Forelimb muscle (tissue), 1 donor: ENCODE results near the gene RAB8A. TPM values are rescaled to one million over a fixed set of nuclear protein-coding genes. Genes with fewer than 3 reads are reported as not detected.
"Not testable (repeated sequence)": the region's sequence is repeated elsewhere in the genome, so short reads cannot be mapped to it uniquely, and the experiment has no call there.

ENCODE experiments used
- DNase-seq: peaks from one replicate; pipeline ENCODE4 v3.0.0-alpha.2; 2013; ENCODE audit warnings: low read depth
- polyA plus RNA-seq: library from polyadenylated mRNA; unstranded; fragments of 120-200 nt; gene quantifications from one replicate; pipeline ENCODE4 v1.2.1, GENCODE V29; 2013; ENCODE audit not compliant: insufficient read length

The RAB8A gene
- polyA plus RNA-seq, 1 donor, result 30.4 TPM

DNA sequence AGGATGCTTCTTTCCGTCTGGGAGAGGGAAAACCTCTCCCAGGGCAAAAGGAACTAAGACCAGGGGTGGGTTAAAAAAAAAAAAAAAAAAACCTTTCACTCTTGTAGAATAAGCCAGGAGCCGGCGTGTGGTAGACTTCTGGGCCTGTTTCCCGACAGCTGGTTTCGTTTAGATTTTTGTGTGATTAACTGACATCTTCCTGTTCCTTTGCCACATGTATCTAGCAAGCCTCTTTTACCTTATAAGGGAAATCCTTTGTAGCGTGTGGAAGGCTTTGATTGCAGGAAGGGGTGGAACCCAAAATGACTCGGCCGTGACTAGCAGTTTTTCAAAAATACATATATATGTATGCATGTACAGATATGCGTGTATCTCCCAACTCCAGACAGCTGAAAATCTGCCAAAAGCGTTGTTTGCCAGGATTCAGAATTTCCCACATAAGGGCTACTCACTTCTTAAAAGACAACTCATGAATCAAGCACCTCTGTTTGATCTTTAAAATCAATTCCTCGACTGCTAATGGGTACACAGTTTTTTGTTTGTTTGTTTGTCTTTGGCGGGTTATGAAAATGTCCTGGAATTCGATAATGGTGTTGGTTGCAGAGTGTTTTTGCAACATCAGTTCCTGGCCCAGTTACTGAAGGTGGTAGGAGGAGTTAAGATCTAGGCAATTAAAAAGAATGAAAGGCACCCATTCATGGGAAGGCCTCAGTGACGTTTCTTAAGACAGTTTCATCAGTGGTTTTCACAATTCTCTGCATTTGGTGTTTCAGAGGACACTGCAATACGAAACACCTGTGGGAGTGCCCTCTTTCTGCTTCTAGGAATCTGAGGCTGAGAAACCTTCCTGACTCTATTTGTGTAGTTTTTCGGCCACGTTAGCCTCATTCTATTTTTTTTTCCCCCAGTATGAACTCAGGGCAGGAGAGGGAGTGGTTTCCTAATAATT lies 32.7 kb upstream of the RAB8A start:
- peak; percentile 91 for DNase-seq

DNA sequence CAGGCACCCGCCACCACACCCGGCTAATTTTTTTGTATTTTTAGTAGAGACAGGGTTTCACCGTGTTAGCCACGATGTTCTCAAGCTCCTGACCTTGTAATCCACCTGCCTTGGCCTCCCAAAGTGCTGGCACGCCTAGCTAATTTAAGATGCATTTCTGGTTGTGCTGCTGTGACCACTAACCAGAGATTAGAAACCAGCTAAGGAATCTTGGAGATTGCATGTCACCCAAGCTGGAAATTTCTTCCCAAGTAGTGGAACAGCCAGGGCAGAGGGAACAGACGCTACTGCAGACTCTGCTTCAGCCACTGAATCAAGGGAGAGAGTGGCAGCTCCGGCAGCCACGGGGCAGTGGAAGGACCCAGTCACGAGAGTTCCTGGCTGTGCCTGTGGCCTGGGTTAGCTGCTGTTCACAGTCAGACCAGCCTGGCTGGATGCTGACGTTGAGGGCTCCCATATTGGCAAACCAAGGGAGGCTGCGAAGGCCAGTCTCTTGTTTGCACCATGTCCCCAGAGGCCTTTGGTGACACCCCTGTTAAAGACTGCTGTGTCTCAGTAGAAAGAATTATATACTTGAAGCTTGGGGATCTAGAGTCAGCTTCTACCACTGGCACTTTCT lies 27.5 kb upstream of the RAB8A start:
- DNase-seq, result no peak

DNA sequence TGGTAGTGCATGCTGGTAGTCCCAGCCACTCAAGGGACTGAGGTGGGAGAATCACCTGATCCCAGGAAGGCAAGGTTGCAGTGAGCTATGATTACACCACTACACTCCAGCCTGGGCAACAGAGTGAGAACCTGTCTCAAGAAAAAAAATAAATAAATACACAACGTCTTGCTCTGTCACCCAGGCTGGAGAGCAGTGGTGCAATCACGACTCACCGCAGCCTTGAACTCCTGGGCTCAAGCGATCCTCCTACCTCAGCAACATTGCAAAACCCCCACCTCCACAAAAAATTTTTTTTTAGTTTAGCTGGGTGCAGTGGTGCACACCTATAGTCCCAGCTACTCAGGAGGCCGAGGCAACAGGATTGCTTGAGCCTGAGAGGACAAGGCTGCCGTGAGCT lies 26.6 kb upstream of the RAB8A start:
- no peak for DNase-seq

DNA sequence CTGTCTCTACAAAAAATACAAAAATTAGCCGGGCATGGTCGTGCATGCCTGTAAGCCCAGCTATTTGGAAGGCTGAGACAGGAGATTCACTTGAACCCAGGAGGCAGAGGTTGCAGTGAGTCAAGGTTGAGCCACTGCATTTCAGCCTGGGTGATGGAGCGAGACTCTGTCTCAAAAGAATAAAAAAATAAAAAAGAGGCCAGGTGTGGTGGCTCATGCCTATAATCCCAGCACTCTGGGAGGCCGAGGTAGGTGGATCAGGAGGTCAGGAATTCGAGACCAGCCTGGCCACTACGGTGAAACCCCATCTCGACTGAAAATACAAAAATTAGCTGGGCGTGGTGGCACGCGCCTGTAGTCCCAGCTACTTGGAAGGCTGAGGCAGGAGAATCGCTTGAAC lies 24.3 kb upstream of the RAB8A start:
- not testable (repeated sequence) for DNase-seq

DNA sequence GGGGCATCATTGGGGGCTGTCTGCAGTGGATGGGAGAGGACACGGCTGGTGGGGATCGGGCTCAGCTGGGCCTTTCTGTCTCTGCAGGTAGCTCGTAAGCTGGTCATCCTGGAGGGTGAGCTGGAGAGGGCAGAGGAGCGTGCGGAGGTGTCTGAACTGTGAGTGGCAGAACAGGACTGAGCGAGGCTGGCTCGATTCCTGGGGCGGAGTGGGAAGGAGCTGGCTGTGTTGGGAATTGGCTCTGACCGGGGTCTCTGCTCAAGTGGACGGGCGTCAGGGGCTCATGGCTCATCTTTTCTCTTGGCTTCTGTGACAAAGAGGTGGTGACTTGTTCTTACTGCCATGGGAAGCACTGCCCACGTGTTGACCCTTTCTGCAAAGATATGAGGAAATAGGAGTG lies 23.7 kb upstream of the RAB8A start:
- no peak for DNase-seq

DNA sequence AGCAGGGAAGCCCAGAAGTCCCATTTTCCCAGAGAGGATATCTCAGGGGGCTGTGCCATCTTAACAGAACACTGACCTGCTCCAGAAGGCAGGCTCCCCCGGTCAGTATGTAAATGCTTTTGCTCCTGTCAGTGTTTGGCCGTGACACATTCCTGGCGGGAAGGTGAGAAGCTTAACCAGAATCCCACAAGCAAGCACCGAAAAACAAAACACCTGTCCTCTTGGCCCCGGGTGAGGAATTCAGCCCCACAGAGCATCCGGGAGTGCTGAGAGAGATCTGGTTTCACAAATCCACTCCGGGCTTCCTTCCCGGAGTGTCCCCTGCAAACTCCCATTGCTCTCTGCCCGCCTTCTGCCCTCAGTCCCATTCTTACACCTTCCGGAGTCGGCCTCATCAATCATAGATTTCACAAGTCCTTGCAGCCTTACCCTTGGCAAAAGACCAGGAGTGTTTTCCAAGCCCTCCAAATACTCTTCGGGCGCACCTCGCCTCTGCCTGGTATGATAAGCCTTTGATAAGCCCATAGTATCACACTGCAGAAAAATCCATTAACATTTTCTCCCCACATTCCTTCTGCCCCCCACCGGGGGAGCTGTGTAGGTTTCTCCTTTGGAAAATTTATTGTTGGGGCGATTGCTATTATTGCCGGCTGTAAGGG lies 23.2 kb upstream of the RAB8A start:
- no peak for DNase-seq

DNA sequence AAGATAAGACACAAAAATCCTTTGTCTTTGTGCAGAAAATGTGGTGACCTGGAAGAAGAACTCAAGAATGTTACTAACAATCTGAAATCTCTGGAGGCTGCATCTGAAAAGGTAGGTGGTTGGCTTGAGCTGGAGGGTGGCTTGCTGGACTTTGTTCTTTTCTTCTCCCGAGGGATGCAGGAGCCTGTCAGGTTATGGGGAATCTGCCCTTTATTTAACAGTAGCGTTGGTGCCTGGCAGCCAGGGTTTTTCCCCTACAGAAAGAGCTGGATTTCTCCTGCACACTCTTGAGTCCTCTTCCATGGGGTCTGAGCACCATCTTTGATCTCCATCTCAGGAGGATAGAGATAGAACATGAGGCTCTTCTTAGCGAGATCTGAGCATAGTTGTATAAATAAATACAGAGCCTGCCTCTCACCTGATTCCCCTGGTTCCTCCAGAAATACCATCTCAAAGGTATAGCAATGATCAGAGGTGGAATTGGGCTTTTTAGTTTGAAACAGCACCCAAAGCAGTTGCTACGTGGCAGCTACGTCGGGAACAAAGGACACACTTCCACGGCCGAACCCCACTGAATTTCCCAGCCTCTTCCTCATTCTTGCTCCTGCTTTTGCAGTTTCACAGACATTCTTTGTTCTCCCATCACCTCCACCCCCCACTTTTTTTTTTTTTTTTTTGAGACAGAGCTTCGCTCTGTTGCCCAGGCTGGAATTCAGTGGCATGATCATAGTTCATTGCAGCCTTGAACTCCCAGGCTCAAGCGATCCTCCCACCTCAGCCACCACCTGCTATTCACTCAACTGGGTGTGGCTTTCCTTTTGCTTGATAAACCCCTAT lies 22.5 kb upstream of the RAB8A start:
- DNase-seq, result no peak

DNA sequence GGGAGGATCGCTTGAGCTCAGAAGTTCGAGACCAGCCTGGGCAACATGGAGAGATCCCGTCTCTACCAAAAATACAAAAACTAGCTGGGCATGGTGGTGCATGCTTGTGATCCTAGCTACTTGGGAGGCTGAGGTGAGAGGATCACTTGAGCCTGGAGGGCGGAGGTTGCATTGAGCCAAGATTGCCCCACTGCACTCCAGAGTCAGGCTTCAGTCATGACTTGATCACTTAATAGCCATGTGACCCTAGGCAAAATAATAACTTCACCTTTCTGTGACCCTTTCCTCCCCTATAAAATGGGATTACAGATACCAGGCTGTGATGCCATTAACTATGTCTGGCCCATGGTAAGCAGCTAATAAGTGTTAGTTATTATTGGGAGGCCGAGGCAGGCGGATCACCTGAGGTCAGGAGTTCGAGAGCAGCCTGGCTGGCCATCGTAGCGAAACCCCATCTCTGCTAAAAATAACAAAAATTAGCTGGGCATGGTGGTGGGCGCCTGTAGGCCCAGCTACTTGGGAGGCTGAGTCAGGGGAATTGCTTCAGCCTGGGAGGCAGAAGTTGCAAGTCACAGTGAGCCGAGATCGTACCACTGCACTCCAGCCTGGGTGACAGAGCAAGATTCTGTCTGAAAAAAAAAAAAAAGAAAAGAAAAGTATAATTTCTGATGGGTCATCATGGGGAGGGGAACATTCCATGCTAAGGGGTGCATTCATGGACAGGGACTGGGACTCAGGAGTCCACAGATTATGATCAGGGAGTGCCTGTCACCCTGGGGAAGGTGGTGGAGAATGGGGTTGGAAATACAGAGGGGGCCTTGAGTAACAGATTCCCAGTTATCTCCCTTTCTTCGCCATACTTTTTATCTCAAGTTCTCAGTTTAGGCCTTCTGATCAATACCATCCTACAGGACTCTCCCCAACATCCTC lies 19.9 kb upstream of the RAB8A start:
- no peak for DNase-seq

DNA sequence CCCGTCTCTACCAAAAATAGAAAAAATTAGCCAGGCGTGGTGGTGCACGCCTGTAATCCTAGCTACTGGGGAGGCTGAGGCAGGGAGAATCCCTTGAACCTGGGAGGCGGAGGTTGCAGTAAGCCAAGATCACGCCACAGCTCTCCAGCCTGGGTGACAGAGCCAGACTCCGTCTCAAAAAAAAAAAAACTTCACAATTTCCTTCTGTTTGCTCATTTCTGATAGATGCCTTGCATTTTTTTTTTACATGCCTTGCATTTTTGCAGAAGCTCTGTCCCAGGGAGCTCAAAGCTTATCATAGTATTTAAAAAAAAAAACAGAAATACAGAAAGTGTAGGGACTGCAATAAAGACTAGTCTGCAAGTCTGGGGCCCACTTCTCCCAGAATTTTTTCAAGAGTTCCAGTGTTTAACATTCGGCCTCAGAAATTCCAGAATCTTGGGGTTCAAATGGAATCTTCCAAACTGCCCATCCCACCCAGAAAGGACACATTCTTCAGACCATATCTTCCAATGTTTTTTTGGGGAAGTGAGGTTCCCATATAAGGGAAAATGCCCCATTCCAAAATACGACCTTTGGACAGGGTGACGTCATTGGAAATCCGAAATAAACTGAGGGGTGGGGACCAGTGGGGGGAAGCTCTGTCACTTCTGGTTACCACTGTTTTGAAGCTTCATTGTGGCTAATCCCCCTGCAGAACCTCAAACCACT lies 17.2 kb upstream of the RAB8A start:
- DNase-seq, result no peak

DNA sequence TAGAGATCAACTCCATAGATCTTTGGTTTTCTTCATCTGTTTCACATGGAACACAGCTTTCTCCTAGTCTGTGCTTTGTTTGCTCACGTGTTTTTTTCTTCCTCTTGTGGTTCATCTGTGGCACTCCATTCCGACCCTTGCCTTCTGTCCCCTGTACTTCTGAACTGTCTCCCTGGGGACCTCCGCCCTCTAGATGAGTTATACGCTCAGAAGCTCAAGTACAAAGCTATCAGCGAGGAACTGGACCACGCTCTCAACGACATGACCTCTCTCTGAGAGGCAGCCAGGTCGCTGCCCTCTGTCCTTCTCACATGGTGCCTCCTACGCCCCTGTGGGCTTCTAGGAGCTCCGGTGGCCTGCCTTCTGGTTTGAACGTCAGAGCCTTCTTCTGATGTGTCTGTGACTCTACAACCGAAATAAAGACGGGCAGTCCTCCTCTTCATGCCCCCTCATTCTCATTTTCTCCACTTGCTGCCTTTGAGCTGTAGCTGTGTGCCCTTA lies 16.6 kb upstream of the RAB8A start:
- no peak for DNase-seq

DNA sequence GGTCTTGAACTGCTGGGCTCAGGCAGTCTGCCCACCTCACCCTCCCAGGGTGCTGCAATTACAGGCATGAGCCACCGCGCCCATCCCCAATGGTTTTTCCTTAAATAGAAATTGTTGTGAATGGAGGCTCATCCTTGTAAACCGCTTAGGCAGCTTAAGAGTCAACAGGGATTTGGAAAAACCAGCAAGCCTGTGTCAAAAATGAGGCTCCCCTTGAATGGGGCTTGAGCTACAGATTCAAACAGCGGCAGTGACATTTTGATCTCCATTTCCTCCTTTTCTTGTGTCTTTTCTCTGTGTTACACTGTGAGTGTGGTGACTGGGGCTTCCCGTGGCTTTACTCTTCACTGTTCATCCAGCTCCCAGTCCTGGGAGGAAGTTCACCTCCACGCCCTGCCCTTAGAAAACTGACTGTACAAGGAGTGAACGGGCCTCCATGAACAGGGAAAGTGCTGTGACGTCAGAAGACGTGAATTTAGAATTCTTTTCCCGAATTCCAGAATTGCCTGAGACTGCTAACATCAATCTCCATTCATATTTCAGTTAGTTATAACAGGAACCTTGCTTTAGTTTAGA lies 15.3 kb upstream of the RAB8A start:
- no peak for DNase-seq

DNA sequence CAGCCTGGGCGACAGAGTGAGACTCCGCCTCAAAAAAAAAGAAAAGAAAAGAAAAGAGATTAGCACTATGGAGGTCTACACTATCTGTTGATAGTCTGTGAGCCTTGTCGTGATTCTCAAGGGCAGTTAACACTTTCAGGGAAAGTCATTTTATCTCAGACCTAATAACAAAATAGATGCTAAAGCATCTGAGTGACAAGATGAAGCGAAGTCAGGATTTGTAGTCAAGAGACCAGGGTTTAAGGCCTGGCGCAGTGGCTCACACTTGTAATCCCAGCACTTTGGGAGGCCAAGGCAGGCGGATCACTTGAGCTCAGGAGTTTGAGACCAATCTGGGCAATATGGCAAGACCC lies 13.3 kb upstream of the RAB8A start:
- no peak for DNase-seq

DNA sequence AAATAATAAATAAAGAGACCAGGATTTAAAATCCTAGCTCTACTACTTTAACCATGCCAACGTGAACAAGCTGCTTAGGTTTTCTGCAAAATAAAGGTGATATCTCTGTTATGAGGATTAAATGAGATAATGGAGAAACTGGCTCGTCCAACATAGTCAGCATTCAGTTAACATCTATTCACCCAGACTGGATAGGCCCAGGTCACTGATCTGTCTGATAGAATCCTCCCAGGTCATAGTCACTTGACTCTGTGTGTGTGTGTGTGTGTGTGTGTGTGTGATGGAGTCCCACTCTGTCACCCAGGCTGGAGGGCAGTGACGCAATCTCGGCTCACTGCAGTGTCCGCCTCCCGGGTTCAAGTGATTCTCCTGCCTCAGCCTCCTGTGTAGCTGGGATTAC lies 12.9 kb upstream of the RAB8A start:
- no peak for DNase-seq

DNA sequence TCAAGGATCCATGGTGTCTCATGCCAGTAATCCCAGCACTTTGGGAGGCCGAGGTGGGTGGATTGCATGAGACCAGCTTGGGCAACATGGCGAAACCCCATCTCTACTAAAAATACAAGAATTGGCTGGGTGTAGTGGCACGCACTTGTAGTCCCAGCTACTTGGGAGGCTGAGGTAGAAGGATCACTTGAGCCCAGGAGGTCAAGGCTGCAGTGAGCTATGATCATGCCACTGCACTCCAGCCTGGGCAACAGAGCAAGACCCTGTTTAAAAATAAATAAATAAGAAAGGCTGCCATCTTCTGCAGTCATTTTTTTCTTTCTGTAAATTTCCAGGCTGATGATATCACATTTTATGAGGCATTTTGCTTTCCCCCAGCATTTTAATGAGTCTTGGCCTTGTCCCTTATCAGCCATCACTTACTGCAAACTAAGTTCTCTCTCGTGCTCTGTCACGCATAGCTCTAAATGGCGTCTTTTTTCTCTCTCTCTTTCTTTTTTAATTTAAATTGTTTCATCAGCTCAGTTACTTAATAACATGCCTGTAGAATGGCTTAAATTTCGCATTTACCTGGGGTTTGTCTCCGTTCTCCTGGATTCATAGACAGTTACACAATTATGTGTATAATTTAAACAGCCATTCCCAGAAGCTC lies 12.2 kb upstream of the RAB8A start:
- DNase-seq, result not testable (repeated sequence)

DNA sequence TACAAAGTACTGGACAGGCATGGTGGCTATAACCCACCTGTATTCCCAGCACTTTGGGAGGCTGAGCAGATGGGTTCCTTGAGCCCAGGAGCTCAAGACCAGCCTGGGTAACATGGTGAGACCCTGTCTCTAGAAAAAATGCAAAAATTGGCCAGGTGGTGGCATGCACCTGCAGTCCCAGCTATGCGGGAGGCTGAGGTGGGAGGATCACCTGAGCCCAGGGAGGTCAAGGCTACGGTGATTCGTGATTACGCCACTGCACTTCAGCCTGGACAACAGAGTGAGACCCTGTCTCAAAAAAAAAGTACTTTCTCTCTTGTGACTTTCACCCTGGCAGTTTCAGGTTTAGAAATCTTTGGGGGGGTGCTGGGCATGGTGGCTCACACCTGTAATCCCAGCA lies 11.2 kb upstream of the RAB8A start:
- DNase-seq, result no peak

DNA sequence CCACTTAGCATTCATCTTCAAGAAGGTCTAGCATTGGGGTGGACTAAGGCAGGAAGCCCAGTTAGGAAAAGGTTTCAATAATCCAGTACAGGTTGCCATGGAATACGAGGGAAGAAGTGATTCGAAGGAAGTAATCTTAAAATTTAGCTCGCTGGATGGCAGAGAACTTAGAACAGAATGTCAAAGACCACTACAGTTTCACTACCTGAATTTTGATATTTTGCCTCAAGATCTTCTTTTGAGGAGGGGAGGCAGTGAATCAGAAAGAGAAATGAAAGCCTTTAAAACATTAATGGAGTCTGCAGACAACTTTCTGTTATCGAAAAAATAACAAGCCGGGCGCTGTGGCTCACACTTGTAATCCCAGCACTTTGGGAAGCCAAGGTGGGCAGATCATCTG lies 7.0 kb upstream of the RAB8A start:
- no peak for DNase-seq

DNA sequence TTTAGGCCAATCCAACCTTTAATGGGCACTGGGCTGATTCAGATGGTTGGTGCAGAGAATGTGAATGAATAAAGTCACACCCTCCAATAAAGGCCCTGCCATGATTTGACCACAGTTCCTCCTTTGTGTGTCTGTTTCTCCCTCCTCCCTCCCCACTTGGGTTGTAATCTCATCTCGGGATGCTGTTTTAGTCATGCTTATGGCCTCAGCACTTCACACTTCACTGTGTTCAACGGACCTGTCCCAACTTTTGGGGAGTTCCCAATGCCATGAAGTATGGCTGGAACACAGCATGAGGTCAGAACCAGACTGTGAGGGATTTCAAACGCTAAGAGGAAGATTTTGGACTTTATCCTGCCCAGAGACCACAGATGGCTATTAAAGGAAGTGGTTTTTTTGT lies 5.6 kb upstream of the RAB8A start:
- DNase-seq, result no peak

DNA sequence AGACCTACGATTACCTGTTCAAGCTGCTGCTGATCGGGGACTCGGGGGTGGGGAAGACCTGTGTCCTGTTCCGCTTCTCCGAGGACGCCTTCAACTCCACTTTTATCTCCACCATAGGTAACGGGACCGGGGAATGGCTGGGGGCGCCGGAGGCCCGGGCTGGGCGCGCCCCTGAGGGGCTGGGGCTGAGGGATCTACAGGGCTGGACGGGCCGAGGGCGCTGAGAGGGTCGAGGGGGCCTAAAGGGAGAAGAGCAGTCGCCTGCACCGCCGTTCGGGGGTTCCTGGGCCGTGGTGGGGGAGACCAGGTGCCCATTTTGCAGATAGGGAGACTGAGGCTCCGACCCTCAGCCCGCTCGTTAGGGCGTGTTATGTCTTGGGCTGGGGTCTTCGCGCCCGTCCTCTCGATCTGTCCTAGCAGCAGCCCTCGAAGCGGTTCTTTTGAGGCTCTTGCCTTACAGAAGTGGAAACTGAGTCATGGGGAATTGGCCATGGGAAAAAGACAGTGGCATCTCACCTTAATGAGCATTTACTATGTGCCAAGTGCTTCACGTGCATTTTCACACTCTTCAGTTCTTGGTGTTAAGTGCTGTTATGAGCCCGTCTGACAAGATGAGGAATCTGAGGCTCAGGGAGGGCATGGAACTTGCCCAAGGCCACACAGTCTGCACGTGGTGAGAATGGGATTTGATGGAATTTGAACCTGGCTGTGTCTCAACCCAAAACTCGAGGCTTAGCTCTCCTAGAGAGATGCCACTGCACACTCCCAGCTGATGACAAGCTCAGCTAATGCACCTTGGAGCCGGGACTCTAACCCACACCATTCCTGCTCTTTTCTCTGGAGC lies 442 bp downstream of the RAB8A start:
- DNase-seq, result no peak
